K562 treated with DMSO at 1 percent for 48 hours (cell line): ENCODE data around the gene USP50. TPM values are rescaled to one million over a fixed set of nuclear protein-coding genes. Genes with fewer than 3 reads are reported as not detected.

Experiments used
- total RNA-seq: library from RNA; unstranded; fragments of 300-600 nt; gene quantifications from 2 replicates; pipeline ENCODE4 v1.2.3, GENCODE V29; 2022; ENCODE audit warnings: low replicate concordance; ENCODE audit errors: extremely low read depth

The USP50 gene
- not detected in 2 replicates for total RNA-seq

GRCh38 chr15:50546566-50546965 is at the start of gene USP50:
USP50 (minus strand) TSS chr15:50546666; CDS start chr15:50546525, 141 bp downstream.

Other genes starting within 250 kb of the USP50 start
- gene GABPB1, start 191.5 kb downstream of the USP50 start, total RNA-seq = not detected in 2 replicates
- not detected in 2 replicates for gene USP8, start 122.3 kb downstream of the USP50 start, total RNA-seq
- not detected in 2 replicates for gene TRPM7, start 140.1 kb upstream of the USP50 start, total RNA-seq
- not detected in 2 replicates for gene SPPL2A, start 219.0 kb upstream of the USP50 start, total RNA-seq